Globus pallidus (tissue), 1 donor: ENCODE results near the gene C4orf33.
"Not testable (repeated sequence)": the region's sequence is repeated elsewhere in the genome, so short reads cannot be mapped to it uniquely, and the experiment has no call there.

Source experiments
- DNase-seq: peaks from one replicate; pipeline ENCODE4 v3.0.0-alpha.2; 2015; ENCODE audit warnings: low spot score

The C4orf33 gene

GRCh38 chr4:129095811-129096454 lies at the start of gene C4orf33:
Gene C4orf33, plus strand, starts transcription at chr4:129096152. Its CDS starts 6,459 bp downstream, at chr4:129102611.
- DNase-seq: peak; percentile 83

GRCh38 chr4:129059028-129059427 lies 36.9 kb upstream of the C4orf33 start:
- DNase-seq: no peak

- no peak for DNase-seq
Observed at GRCh38 chr4:129062580-129062979, 33.4 kb upstream of the C4orf33 start.

GRCh38 chr4:129063640-129064039 lies 32.3 kb upstream of the C4orf33 start:
- no peak for DNase-seq

- no peak for DNase-seq
Observed at GRCh38 chr4:129064717-129065116, 31.2 kb upstream of the C4orf33 start.

GRCh38 chr4:129069537-129069936 lies 26.4 kb upstream of the C4orf33 start:
- DNase-seq: not testable (repeated sequence)

GRCh38 chr4:129077326-129077725 lies 18.6 kb upstream of the C4orf33 start:
- DNase-seq: no peak

GRCh38 chr4:129080129-129080528 lies 15.8 kb upstream of the C4orf33 start:
- DNase-seq: no peak

- DNase-seq: no peak
Observed at GRCh38 chr4:129082302-129082701, 13.7 kb upstream of the C4orf33 start.

- no peak for DNase-seq
Observed at GRCh38 chr4:129085472-129085871, 10.5 kb upstream of the C4orf33 start.

- no peak for DNase-seq
Observed at GRCh38 chr4:129087516-129087915, 8.4 kb upstream of the C4orf33 start.

GRCh38 chr4:129092631-129093190 lies 3.2 kb upstream of the C4orf33 start:
- peak; percentile 49 for DNase-seq

GRCh38 chr4:129093191-129093920 lies 2.6 kb upstream of the C4orf33 start, which contains the start of gene SCLT1:
Gene SCLT1, minus strand, starts transcription at chr4:129093539. Its CDS starts 436 bp downstream, at chr4:129093103.
- DNase-seq: peak; percentile 98

GRCh38 chr4:129094347-129094746 lies 1.6 kb upstream of the C4orf33 start:
- no peak for DNase-seq

- no peak for DNase-seq
Observed at GRCh38 chr4:129098531-129099001, 2.6 kb downstream of the C4orf33 start.

- no peak for DNase-seq
Observed at GRCh38 chr4:129109965-129110824, 14.2 kb downstream of the C4orf33 start.

- DNase-seq: no peak
Observed at GRCh38 chr4:129110931-129111330, 15.0 kb downstream of the C4orf33 start.

GRCh38 chr4:129111919-129112318 lies 16.0 kb downstream of the C4orf33 start:
- DNase-seq: no peak

- no peak for DNase-seq
Observed at GRCh38 chr4:129113434-129113833, 17.5 kb downstream of the C4orf33 start.

- no peak for DNase-seq
Observed at GRCh38 chr4:129113919-129114318, 18.0 kb downstream of the C4orf33 start.

- DNase-seq: no peak
Observed at GRCh38 chr4:129117705-129118104, 21.8 kb downstream of the C4orf33 start.

GRCh38 chr4:129126614-129127013 lies 30.7 kb downstream of the C4orf33 start:
- not testable (repeated sequence) for DNase-seq
